PC-3 (cell line): ENCODE data around the gene PIGP.

Experiments
- CTCF ChIP-seq: fragments of 300-600 bp; sonication (generic); conservative IDR thresholded peaks from 2 replicates; pipeline ENCODE4 v1.5.1; 2017; ENCODE audit warnings: antibody characterized with exemption, low read depth, mild to moderate bottlenecking, low read length
- EZH2 ChIP-seq: fragments of 300-600 bp; sonication (generic); IDR thresholded peaks from one replicate; pipeline ENCODE4 v1.6.1; 2017; ENCODE audit warnings: antibody characterized with exemption, mild to moderate bottlenecking, low read length; ENCODE audit not compliant: unreplicated experiment

GRCh38 chr21:37065561-37066177, 7.2 kb downstream of the PIGP start:
- TF ChIP-seq CTCF (no peak), EZH2 (no peak)
